ENCODE measurements around the gene MALL.

- TF ChIP-seq RBM39 (IDR thresholded peaks at IDR 0.05; ENCODE audit: low read depth, low read length, poor library complexity, severe bottlenecking) (no peak), ZNF430 (CRISPR knock-in tag; IDR thresholded peaks at IDR 0.05) (no peak)
Observed at GRCh38 chr2:110104025-110104771, 11.4 kb downstream of the MALL start.
